HK-2 (cell line): ENCODE results near the gene FBXL7.

Source experiments
- DNase-seq: peaks from one replicate; pipeline ENCODE4 v3.0.0-alpha.2; 2018; ENCODE audit not compliant: unreplicated experiment

The FBXL7 gene

DNA sequence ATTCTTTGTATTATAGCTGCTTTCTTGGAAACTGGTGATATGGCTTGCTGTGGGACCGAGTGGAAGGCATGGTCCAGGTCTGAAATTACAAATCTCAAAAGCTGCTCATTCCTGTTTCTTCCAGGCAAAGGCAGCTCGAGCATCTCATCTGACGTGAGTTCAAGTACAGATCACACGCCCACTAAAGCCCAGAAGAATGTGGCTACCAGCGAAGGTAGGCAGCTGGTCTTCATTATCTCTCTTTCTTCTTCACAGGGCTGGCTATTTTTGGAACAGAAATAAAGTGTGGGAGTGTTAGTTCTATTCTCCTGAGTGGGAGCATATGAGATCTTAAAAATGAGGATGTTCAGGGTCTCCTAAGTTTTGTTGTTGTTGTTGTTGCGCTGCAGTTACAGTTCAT, 115.9 kb downstream of the FBXL7 start:
- DNase-seq: no peak

DNA sequence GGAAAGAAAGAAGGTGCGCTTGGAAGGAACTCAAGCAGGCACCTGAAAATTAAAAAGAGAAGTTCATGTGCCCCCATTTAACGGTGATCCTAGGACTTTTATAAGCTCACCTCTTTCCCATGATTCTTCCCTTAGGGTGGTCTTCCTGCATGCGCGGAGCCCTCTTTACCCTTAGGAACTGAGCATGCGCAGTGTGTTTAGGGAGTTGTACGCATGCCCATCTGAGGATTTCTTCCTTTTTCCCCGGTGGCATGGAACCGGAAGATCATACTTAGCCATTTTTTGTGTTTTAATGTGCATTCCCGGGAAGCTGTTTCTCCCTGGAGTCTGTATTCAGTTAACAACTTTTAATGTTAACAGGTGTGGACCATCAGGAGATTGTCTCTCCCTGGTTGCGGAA, 119.0 kb downstream of the FBXL7 start:
- DNase-seq: no peak

DNA sequence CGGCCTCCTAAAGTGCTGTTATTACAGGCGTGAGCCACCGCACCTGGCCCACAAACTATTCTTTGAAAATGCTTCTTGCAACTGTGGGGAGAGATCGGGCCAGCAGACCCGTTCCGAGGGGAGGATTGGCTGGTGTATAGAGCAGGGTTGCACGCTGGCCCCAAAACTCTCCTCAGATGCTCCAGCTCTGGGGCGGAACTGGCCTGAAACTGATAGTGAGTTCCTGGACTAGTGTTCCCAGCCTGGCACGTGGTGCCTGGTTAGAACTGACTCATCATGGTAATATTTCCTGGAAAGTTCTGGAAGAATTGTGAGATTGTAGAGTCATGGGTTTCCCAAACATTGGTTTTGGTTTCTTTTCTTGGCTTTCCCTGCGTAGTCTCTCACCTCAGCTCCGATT, 120.5 kb downstream of the FBXL7 start:
- DNase-seq: no peak

DNA sequence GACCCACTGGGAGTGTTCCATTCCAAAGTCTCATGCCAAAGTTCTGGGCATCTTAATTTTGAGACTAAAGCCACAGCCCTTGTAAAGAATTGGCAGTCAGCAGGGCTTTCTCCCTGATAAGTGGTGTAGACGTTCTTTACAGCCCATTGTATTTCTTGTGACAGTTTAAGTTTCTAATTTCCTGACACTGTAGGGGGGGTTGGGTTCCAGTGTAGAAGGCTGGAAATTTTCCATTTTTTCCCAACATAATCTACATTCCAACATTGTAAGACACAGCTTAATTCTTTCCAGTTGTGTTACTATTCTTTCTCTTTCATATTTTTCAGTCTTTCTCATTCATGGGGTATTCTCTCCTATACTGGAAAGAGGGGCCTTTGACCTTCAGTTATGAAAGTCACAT, 121.1 kb downstream of the FBXL7 start:
- DNase-seq: no peak

DNA sequence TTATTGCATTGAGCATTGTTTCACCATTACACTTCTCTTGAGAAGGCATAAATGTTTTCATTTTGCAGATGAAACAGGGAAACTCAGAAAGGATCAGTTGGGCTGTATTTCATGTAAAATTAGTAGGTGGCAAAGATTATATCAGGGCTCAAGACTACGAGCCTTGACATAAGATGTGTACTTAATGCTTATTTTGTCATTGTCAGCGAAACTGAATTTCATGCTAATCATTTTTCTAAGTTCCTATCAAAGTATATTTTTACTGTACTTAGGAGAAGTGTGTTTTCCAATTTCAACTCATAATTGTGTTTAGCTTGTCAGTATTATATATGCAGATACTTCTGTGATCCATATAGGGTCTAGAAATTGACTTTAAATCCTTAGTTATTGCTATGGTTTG, 123.8 kb downstream of the FBXL7 start:
- no peak for DNase-seq

DNA sequence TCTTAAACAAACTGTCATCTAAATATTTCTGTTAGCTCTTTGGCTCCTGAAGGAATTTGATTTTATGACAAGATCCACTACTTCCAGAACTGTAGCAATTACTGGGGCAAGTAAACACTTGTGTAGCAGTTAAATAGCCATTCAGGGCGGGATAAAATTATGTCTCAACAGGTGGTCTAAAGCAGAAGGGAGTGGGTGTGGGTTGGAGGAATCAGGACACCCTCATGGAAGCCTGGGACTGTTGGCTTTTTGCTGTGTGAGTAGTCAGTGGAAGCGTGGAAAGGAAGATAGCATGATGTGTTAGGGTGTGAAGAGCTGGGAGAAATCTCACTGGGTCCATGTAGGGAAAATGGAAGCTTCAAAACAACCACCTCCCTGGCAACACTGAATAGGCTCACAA, 127.1 kb downstream of the FBXL7 start:
- no peak for DNase-seq

DNA sequence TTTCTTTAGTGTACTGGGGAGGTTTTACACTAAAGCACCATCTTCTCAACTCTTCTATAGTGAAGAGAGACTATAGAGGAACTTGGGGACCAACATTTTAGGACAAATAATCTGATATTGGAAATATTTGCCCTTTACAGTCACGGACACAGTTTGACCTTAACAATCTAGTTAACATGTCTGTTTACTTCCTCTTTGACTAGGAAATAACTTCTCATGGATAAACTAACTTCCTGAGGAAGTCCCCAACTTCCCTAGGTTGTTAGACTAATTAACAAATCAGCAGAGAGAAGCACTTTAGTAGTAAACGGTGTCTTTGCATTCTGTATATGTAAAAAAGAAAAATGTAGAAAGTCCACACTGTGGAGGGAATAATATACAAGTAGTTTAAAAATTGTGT, 127.7 kb downstream of the FBXL7 start:
- no peak for DNase-seq

DNA sequence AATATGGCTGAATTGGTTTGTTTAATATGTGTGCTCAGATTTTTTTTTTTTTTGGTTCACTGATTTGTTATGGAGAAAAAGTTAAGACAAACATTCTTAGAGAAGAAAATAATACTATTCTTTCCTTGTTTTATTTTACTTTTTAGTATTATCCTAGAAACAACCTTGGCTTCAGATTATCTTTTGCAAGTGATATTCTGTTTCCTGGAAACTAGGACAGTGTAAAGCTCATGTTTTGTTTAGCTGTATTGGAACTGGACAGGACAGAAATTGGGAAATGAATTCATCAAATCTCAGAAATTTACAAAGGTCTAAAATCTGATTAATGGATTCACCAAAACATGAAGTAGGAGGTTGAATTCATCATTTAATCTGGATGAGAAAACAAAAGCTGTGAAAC, 130.5 kb downstream of the FBXL7 start:
- DNase-seq: no peak

DNA sequence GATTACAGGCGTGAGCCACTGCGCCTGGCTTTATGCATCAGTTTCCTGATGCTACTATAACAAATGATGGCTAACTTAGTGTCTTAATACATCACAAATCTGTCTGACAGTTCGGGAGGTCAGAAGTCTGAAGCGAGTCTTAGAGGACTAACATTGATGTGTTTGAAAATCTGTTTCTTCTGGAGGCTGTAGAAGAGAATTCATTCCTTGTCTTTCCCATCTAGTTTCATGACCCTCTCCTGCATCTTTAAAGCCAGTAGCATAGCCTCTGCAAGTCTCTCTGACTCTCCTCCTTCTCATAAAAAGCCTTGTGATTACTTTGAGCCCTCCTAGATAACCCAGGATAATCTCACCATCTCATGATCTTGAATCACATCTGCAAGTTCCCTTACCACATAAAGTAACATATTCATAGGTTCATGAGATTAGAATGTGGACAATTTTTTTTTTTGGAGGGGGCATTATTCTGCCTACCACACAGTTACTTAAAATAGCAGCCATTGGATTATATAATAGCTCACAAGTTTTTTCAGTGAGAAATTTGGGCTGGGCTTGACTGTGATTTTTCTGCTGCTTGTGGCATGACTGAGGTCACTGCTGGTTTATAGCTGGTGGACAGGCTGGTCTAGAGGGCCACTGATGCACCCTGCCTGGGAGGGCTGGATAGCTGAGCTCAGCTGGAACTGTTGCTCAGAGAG, 134.8 kb downstream of the FBXL7 start:
- DNase-seq: no peak

DNA sequence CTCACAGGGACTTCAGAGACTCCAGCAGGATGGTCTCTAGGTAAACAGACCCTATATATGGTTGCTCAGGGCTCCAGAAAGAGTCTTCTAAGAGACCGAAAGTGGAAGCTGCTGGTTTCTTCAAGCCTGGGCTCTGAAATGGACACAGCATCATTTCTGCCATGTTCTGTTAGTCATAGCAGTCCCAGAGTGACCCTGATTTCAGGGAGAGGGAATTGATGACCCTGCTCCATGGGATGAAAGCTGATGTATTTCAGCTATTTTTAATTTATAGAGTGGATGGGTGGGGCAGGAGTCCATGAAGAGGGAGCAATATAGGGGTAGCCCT, 135.3 kb downstream of the FBXL7 start:
- DNase-seq: no peak

DNA sequence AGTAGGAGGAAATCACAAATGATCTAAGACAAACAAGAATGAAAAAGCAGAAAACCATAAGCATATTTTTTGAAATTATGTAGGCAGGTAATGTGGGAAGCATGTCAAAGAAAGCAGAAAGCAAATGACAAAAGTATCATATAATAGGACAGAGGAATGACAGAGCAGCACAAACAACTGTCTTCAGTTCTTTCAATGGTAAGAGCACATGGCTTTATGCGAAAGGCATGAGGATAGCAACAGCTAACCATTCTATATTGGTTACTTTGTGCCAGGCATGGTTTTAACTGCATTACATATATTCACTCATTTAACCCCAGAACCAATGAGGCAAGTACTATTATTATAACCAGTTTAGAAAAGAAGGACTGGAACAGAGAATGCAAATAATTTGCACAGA, 137.4 kb downstream of the FBXL7 start:
- no peak for DNase-seq

DNA sequence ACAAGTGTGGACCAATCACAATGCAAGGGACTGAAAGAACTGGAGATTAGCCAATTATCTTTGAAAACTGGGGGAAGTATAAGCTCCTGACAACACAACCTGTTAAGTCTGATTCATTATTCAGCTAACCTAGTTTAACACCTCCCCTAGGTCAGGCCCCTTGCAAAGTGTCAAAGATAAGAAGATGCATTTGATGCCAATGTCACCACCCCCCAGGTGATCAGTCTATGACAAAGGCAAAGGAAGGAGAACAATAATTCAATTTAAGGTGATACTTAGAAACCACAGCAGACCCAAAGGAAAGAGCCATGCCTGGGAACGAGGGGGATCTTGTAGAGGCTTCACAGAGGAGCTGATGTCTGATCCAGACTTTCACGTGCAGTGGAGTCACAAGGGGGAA, 137.9 kb downstream of the FBXL7 start:
- no peak for DNase-seq

DNA sequence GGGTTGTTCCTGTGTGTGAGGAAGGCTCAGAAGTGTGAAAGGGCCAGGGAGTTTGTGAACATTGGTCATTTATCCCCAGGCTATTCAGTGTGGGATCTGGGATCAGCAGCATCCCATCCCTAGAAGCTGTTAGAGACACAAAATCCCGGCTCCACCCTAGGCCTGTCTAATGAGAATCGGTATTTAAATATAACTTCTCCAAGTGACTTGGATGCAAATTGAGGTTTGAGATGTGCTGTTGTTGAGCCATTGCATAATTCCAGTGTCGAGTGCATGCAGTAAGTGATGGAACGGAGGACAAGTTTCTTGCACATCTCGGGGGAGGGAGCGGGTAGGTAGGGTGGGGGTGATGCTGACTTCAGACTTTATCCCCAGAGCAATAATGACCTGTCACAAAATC, 138.3 kb downstream of the FBXL7 start:
- no peak for DNase-seq

DNA sequence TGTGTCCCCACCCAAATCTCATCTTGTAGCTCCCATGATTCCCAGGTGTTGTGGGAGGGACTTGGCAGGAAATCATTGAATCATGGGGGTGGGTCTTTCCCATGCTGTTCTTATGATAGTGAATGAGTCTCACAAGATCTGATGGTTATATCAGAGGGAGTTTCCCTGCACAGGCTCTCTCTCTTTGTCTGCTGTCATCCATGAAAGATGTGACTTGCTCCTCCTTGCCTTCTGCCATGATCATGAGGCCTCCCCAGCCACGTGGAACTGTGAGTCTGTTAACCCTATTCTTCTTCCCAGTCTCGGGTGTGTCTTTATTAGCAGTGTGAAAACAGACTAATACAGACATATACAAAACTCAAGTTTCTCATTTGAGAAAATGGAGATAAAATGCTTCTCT, 139.3 kb downstream of the FBXL7 start:
- DNase-seq: no peak

DNA sequence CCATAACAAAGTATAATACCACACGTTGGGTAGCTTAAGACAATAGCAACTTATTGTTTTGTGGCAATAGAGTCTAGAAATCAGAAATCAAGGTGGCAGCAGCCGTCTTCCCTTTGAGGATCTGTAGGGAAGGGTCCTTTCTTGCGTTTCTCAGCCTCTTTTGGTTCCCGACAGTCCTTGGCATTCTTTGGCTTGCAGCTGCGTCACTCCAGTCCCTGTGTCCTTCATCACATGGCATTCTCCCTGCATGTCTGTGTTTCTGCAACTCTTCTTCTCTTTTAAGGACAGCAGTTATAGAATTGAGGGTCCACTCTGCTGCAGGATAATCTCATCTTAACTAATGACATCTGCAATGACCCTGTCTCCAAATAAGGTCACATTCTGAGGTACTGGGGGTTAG, 140.1 kb downstream of the FBXL7 start:
- no peak for DNase-seq

DNA sequence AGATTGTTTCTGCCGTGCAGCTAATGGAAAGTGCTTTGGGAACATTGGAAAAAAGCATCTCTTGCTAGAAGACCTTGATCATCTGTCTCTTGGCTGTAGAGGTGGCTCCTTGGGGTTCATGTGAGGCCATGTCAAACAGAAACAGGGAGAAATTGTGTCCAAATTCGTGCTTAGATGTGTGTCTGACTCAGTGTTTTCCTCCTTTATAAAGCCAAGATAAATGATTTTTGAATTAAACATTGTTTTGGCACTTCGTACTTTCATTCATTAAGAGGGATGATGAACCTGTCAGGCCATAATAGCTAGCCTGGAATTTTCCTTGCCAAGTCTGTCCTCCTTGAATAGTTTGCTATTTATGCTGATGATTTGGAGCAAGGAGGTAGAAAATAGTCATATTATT, 143.8 kb downstream of the FBXL7 start:
- DNase-seq: no peak

DNA sequence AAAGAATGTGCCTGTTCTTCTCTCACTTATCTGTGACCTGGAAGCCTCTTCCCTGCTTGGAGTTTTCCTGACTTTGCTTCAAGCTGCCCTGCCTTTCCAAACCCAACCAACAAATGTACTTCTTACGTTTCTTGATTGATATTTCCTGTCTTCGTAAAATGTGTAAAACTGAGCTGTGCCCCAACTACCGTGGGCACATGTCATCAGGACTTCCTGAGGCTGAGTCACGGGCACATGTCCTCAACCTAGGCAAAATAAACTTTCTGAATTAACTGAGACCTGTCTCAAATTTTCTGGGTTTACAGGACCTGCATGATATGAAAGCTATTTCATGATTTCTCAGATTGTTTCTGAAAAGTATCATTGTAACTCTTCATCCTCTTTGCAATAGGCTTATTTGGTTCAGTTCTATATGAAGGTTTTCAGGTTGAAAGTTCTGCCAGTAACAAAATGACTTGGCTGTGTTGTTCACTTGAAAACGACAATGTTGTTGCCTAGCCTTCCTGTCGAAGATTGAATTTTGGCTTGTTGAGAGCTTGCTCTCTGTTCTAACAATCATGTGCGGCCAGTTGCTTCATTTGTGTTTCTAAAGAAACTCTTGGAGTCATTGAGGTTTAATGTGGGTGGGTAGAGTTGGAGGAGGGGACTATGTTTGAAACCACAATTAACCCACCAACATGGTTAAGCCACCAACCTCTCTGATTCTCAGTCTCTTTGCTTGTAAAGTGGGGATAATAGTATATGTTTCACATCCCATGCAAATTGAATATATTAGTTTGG, 145.6 kb downstream of the FBXL7 start:
- DNase-seq: no peak

DNA sequence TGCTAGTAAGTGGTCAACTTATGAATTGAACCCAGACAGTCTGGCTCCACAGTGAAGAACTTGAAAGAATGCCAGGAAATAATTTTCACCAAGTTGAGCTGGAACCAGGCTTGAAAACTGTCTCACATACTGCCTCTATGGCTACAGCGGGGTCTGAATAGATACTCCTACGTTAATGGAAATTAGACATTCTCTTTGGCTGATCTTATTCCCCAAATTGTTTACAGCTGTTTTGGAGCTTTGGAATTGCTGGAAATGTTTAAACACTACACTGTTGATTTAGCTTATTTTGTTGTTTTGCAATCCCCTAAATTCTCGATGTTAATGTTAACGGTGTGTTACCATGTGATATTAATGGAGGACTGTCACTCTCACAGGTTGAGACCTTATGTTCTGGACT, 146.4 kb downstream of the FBXL7 start:
- no peak for DNase-seq

DNA sequence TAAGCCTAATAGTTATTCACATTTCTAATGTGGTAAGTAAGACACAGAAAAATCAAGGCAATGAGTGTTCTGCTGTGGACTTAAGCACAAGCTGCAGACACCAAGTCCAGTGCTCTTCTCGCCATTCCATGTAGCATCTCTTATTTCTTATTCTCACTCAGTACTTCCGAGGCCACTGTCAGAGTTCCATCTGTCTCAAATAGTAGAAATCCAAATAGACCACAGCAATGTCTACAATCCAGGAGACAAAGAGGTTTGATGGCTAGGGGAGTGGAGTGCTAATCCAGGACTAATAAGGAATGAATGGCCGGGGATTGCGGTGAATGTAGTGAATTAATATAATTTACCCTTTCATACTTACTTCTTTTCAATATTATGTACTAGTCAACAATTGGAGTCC, 147.3 kb downstream of the FBXL7 start:
- DNase-seq: no peak

DNA sequence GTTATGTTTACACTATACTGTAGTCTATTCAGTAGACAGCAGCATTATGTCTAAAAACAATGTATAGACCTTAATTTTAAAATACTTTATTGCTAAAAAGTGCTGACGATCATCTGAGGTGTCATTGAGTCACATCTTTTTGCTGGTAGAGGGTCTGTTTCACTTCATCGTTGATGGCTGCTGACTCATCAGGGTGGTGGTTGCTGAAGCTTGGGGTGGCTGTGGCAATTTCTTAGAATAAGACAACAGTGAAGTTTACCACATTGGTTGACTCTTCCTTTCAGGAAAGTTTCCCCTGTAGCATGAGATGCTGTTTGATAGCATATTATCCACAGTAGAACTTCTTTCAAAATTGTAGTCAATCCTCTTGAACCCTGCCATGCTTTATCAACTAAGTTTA, 150.3 kb downstream of the FBXL7 start:
- DNase-seq: no peak

DNA sequence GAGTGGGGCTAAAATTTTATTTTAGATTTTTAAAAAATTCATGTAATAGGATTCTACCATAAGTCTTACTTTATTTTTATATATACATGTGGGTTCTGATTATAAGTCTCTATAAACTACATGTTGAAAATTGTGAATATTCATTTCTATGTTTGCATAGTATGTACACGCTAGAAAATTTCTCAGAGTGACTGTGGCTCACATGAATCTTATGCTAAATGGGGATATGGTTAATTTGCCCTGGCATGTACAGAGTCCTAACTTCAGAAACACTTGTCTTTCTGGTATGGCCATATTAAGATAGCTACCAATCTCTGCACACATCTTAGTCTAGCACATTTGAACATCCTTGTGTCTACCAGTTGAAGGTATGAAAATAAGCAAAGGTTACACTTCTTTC, 154.8 kb downstream of the FBXL7 start:
- DNase-seq: no peak

DNA sequence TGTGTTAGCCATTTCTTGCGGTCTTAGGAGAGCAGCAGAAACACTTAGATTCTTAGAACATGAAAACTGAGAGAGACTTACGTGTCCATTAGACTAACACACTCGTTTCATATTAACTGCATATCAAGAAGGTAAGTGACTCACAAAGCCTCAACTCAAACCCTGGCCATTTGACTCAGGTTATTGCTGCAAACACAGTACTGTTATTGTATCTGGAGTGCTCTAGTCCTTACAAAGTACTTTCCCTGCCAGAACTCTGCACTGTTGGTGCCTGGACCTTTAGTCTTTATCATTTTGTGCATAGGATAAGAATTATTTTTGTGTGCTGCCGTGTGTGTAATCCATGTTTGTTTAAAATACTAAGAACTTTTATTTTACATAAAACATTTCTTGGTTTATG, 155.7 kb downstream of the FBXL7 start:
- no peak for DNase-seq

DNA sequence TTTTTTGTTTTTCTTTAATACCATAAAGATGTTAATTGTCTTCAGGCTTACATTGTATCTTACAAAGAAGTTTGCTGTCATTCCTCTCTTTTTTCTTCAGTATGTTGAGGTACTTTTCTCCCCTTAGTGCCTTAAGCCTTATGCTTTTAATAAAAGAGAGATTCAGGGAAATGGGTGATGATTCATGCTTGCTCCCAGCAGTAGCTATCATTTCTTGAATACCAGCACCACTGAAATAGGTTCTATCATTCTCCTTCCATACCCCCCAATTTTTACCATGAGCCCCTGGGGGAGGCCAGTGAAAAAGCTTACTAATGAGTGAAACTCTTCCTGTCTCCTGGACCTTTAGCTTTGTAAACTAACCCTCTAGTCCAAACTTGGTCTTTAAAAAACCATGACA, 165.0 kb downstream of the FBXL7 start:
- no peak for DNase-seq

DNA sequence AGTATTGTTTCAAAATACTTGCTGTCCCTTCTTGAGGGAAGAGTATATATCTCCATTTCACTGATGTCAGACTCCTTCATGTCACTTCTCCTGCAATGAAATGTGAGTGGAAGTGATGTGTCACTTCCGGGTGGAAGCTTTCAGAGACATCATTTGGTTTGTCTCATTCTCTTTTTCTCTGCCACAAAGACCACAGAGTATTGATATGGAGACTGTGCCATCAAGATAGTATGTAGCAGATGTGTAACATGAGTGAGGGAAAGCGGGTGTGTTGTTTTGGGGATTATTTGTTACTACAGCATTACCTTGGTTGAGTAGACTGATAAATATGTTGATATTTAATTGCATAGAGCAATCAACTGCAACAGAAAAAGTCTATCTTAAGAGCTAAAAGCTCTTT, 169.8 kb downstream of the FBXL7 start:
- DNase-seq: no peak
